Lower leg skin (tissue), 4 donors: ENCODE data around the gene DCXR. TPM values are rescaled to one million over a fixed set of nuclear protein-coding genes. Genes with fewer than 3 reads are reported as not detected.
A peak's percentile ranks its signal among the peaks of the same experiment; 100 is the strongest.

Source experiments
- DNase-seq, 2 donors: peaks; one replicate each; pipeline ENCODE4 v3.0.0-alpha.2; 2019; ENCODE audit warnings: low spot score in 2 of 2
- H3K4me3 ChIP-seq: fragments of 200-600 bp; sonication (generic); 2 replicates; pipeline ENCODE4 v1.5.1; 2017; ENCODE audit warnings: mild to moderate bottlenecking, low read depth; ENCODE audit not compliant: poor library complexity, severe bottlenecking
- CTCF ChIP-seq, 3 donors: fragments of 450-650 bp; IDR thresholded peaks; one replicate each; pipeline ENCODE4 v1.5.1; 2016; ENCODE audit warnings: antibody characterized with exemption in 3 of 3, mild to moderate bottlenecking in 3 of 3, moderate library complexity in 2 of 3
- POLR2A ChIP-seq, 2 donors: fragments of 450-650 bp; IDR thresholded peaks; one replicate each; pipeline ENCODE4 v1.6.1; 2016 to 2017; ENCODE audit warnings: antibody characterized with exemption in 2 of 2, mild to moderate bottlenecking in 1 of 2, moderate library complexity in 1 of 2
- WGBS, 2 donors: methylation state at CpG; one replicate each; pipeline ENCODE4 v1.1.5; 2018; 5-methylcytosine and 5-hydroxymethylcytosine counted together
- intact Hi-C: fragments of 100-400 bp; cut with DNase I; formaldehyde crosslinking; loops from one replicate; pipeline ENCODE4 v1.15.0; 2023; ENCODE audit warnings: low total_unique reads
- total RNA-seq, 4 donors: library from RNA; depleted of rRNA; stranded (reverse); fragments of >200 nt; gene quantifications; one replicate each; pipeline ENCODE4 v1.1.0, GENCODE V29; 2016

DCXR gene
- total RNA-seq, 4 donors from 2014 or later: 124 to 199 (median 149) TPM

GRCh38 chr17:82050761-82051641, 13.5 kb upstream of the DCXR start:
- WGBS, 2 donors: 15 to 33% methylated on average over 9 to 52 of the region's 79 CpGs
- TF ChIP-seq CTCF (IDR thresholded peaks at IDR 0.05) (no peak), POLR2A (IDR thresholded peaks at IDR 0.05) (no peak)
- H3K4me3 ChIP-seq: peak overlapping the region; percentile 64
- intact Hi-C loops: no loop called here
- DNase-seq: no peak

GRCh38 chr17:82050152-82050760, 12.8 kb upstream of the DCXR start:
- H3K4me3 ChIP-seq: no peak overlapping the region
- no peak for TF ChIP-seq CTCF (IDR thresholded peaks at IDR 0.05)
- TF ChIP-seq POLR2A (IDR thresholded peaks at IDR 0.05): no peak
- 78 to 81% methylated on average over 28 of the region's 28 CpGs for WGBS, 2 donors
- DNase-seq: no peak
- intact Hi-C loops: no loop called here

GRCh38 chr17:82049521-82049971, 12.0 kb upstream of the DCXR start:
- no peak for DNase-seq
- intact Hi-C loops: no loop called here
- no peak for TF ChIP-seq POLR2A (IDR thresholded peaks at IDR 0.05)
- no peak for TF ChIP-seq CTCF (IDR thresholded peaks at IDR 0.05)
- H3K4me3 ChIP-seq: no peak overlapping the region
- WGBS, 2 donors: 90 to 91% methylated on average over 15 to 16 of the region's 16 CpGs

GRCh38 chr17:82049106-82049505, 11.6 kb upstream of the DCXR start:
- intact Hi-C loops: no loop called here
- no peak for TF ChIP-seq CTCF (IDR thresholded peaks at IDR 0.05)
- TF ChIP-seq POLR2A (IDR thresholded peaks at IDR 0.05): no peak
- H3K4me3 ChIP-seq: no peak overlapping the region
- DNase-seq: no peak
- 83 to 84% methylated on average over 8 of the region's 8 CpGs for WGBS, 2 donors

- 91 to 92% methylated on average over 20 of the region's 20 CpGs for WGBS, 2 donors
- no peak for DNase-seq
- TF ChIP-seq POLR2A (IDR thresholded peaks at IDR 0.05): no peak
- no peak for TF ChIP-seq CTCF (IDR thresholded peaks at IDR 0.05)
- intact Hi-C loops: no loop called here
- no peak overlapping the region for H3K4me3 ChIP-seq
Measured at GRCh38 chr17:82048571-82048971, 11.1 kb upstream of the DCXR start.
